Nephron progenitor cell (in vitro differentiated cells): Measurements from ENCODE around the gene TNNT2.
A peak's percentile ranks its signal among the peaks of the same experiment; 100 is the strongest.

Experiments used
- DNase-seq: peaks from one replicate; pipeline ENCODE4 v3.0.0; 2021
- H3K27ac Mint-ChIP-seq: 2 replicates; pipeline ENCODE4 v1.8.0; 2021; ENCODE audit warnings: mild to moderate bottlenecking, moderate library complexity, mixed read lengths
- H3K27me3 Mint-ChIP-seq: 2 replicates; pipeline ENCODE4 v1.8.0; 2021; ENCODE audit warnings: mild to moderate bottlenecking, low read depth, mixed read lengths; ENCODE audit not compliant: poor library complexity
- H3K36me3 Mint-ChIP-seq: 2 replicates; pipeline ENCODE4 v1.8.0; 2021; ENCODE audit warnings: low read depth, mixed read lengths
- H3K4me1 Mint-ChIP-seq: 2 replicates; pipeline ENCODE4 v1.8.0; 2021; ENCODE audit warnings: mixed read lengths
- H3K4me3 Mint-ChIP-seq: 2 replicates; pipeline ENCODE4 v1.8.0; 2021; ENCODE audit warnings: mild to moderate bottlenecking, moderate library complexity, mixed read lengths
- H3K9me3 Mint-ChIP-seq: 2 replicates; pipeline ENCODE4 v1.8.0; 2021; ENCODE audit warnings: mild to moderate bottlenecking, moderate library complexity, mixed read lengths
- TF ChIP-seq, protein P1 (sequence below): fragments of 200-600 bp; sonication (generic); IDR thresholded peaks from 2 replicates; pipeline ENCODE4 v1.5.0; 2021; ENCODE audit warnings: antibody characterized with exemption

The TNNT2 gene

DNA sequence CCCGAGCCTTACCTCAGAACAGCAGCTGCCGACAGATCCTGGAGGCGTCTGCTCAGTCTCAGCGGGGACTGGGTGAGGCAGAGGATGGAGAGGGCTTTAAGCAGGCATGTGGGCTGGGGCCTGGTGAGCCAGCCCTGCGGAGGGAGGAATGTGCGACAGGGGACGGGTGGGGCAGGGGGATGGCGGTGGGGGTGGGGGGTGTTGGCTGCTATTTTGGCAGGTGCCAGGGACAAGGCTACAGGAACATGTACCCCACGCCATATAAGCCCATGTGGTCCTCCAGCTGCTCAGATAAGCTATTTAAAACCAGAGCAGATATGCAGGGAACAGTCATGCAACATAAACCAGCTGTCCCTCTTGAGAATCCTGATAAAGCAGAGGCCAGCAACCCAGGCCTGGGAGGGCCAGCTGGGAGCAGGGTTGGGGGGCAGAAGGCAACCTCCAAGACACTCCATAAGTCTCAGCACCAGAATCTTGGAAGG is at the start of gene TNNT2:
Gene TNNT2, minus strand, starts transcription at position 70 of the 482 bp plus-strand sequence. CDS start 4,426 bp downstream, outside the sequence.
- H3K27me3 Mint-ChIP-seq: peaks cover 21% of the 10 kb centered on the region
- no peak for DNase-seq
- no peaks in the 10 kb centered on the region for H3K9me3 Mint-ChIP-seq
- peak within 1 kb of the TSS; percentile 79 for H3K27ac Mint-ChIP-seq
- TF ChIP-seq, protein P1, sequence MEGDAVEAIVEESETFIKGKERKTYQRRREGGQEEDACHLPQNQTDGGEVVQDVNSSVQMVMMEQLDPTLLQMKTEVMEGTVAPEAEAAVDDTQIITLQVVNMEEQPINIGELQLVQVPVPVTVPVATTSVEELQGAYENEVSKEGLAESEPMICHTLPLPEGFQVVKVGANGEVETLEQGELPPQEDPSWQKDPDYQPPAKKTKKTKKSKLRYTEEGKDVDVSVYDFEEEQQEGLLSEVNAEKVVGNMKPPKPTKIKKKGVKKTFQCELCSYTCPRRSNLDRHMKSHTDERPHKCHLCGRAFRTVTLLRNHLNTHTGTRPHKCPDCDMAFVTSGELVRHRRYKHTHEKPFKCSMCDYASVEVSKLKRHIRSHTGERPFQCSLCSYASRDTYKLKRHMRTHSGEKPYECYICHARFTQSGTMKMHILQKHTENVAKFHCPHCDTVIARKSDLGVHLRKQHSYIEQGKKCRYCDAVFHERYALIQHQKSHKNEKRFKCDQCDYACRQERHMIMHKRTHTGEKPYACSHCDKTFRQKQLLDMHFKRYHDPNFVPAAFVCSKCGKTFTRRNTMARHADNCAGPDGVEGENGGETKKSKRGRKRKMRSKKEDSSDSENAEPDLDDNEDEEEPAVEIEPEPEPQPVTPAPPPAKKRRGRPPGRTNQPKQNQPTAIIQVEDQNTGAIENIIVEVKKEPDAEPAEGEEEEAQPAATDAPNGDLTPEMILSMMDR: no peak
- no peaks in the 10 kb centered on the region for H3K36me3 Mint-ChIP-seq
- peaks cover 61% of the 10 kb centered on the region for H3K4me1 Mint-ChIP-seq
- peak within 1 kb of the TSS; percentile 32 for H3K4me3 Mint-ChIP-seq

DNA sequence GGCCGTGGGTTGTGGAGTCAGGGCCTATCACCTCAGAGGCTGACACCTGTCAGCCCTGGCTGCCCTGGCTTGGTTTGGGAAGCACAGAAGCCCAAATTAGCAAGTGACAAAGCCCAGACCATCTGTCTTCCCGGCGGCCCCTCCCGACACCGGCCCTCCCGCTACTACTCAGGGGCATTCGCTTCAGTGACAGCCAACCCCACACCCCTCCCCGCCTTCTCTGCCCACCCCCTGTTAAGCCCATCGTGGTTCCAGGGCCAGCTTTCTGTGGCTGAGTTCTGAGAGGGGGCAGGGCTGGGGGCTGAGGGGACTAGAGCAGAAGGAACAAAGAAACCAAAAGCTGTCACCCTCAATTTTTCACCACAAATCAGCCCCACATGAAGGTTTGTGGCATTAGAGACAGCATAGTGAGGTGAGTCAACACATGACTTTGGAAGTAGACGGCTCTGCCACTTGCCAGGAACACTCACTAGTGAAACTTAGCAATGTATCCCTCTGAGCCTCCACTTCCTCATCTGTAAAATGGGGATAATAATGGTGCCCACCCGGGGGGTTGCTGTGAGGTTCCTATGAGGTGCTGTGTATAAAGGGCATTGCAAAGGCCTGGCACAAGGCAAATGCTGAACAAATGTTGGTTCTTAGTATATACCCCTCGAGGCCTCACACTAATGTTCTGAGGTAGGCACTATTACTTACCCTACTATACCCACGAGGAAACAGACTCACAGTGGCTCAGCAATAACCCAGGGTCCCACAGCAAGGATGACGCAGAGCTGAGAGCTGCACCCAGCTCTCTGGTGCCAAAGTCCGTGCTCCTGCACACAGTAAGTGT is 49.2 kb upstream of the TNNT2 start:
- H3K27ac Mint-ChIP-seq: no peak overlapping the region
- no peaks in the 10 kb centered on the region for H3K36me3 Mint-ChIP-seq
- no peak for DNase-seq
- H3K4me1 Mint-ChIP-seq: peaks cover 31% of the 10 kb centered on the region
- H3K4me3 Mint-ChIP-seq: no peak overlapping the region
- TF ChIP-seq, protein P1: no peak
- H3K9me3 Mint-ChIP-seq: peaks cover 4% of the 10 kb centered on the region
- H3K27me3 Mint-ChIP-seq: peaks cover 37% of the 10 kb centered on the region

GRCh38 chr1:201424146-201424545 is 46.7 kb upstream of the TNNT2 start:
- Mint-ChIP-seq H3K4me1 (peaks cover 41% of the 10 kb centered on the region), H3K27ac (no peak overlapping the region), H3K9me3 (peaks cover 4% of the 10 kb centered on the region), H3K36me3 (no peaks in the 10 kb centered on the region), H3K27me3 (peaks cover 34% of the 10 kb centered on the region), H3K4me3 (no peak overlapping the region)
- no peak for DNase-seq
- TF ChIP-seq, protein P1: no peak

GRCh38 chr1:201423655-201424054 is 46.2 kb upstream of the TNNT2 start:
- H3K4me3 Mint-ChIP-seq: no peak overlapping the region
- H3K27ac Mint-ChIP-seq: no peak overlapping the region
- peaks cover 4% of the 10 kb centered on the region for H3K9me3 Mint-ChIP-seq
- H3K27me3 Mint-ChIP-seq: peaks cover 30% of the 10 kb centered on the region
- TF ChIP-seq, protein P1: no peak
- no peaks in the 10 kb centered on the region for H3K36me3 Mint-ChIP-seq
- no peak for DNase-seq
- H3K4me1 Mint-ChIP-seq: peaks cover 44% of the 10 kb centered on the region

GRCh38 chr1:201422436-201423030 is 45.1 kb upstream of the TNNT2 start:
- TF ChIP-seq, protein P1: no peak
- peaks cover 25% of the 10 kb centered on the region for H3K27me3 Mint-ChIP-seq
- no peaks in the 10 kb centered on the region for H3K36me3 Mint-ChIP-seq
- no peak for DNase-seq
- no peak overlapping the region for H3K27ac Mint-ChIP-seq
- no peak overlapping the region for H3K4me3 Mint-ChIP-seq
- H3K4me1 Mint-ChIP-seq: peaks cover 48% of the 10 kb centered on the region
- peaks cover 4% of the 10 kb centered on the region for H3K9me3 Mint-ChIP-seq
